H1 (cell line): ENCODE data around the gene KCTD10. TPM values are rescaled to one million over a fixed set of nuclear protein-coding genes. Genes with fewer than 3 reads are reported as not detected.

ENCODE experiments used
- CTCF ChIA-PET: fragments of 300-600 bp; sonication (Branson Sonifier 250); formaldehyde crosslinking; loops from one replicate; lab custom pipeline; 2021; ENCODE audit not compliant: partially characterized antibody; lab: Charles Lee
- POLR2A ChIA-PET: fragments of 300-600 bp; sonication (Branson Sonifier 250); formaldehyde crosslinking; loops from one replicate; lab custom pipeline; 2021; ENCODE audit warnings: inconsistent platforms; ENCODE audit not compliant: partially characterized antibody; lab: Charles Lee
- DNase-seq, 2 experiments: peaks; one replicate each; pipeline versions ENCODE4 v3.0.0 to v3.0.0-alpha.2; 2010 to 2022; ENCODE audit warnings: low spot score in 2 of 2, low read depth in 1 of 2, mixed read lengths in 1 of 2
- FAIRE-seq: peaks from 2 replicates; lab custom pipeline; 2011; peaks lifted over from hg19 to GRCh38; lab: Jason Lieb, UNC
- H2AFZ ChIP-seq: 2 replicates; pipeline ENCODE4 v1.8.1; 2012; ENCODE audit warnings: low read length, inconsistent platforms
- H2AK5ac ChIP-seq: 2 replicates; pipeline ENCODE4 v1.6.1; 2013; ENCODE audit warnings: low read depth, low read length
- H2BK120ac ChIP-seq: replicated peaks from 2 replicates; pipeline ENCODE3; 2013; ENCODE audit warnings: low read depth, low read length, inconsistent platforms
- H2BK12ac ChIP-seq: 2 replicates; pipeline ENCODE4 v1.6.1; 2013; ENCODE audit warnings: low read depth, low read length
- H2BK15ac ChIP-seq: 2 replicates; pipeline ENCODE4 v1.6.1; 2013; ENCODE audit warnings: low read length
- H2BK20ac ChIP-seq: 2 replicates; pipeline ENCODE4 v1.6.1; 2013; ENCODE audit warnings: low read length
- H2BK5ac ChIP-seq: 2 replicates; pipeline ENCODE4 v1.6.1; 2013; ENCODE audit warnings: low read depth, low read length
- H3K14ac ChIP-seq: 2 replicates; pipeline ENCODE4 v1.6.1; 2013; ENCODE audit warnings: inconsistent platforms; ENCODE audit not compliant: insufficient read length
- H3K18ac ChIP-seq: 2 replicates; pipeline ENCODE4 v1.6.1; 2013; ENCODE audit warnings: low read length; ENCODE audit errors: extremely low read depth
- H3K23ac ChIP-seq: 2 replicates; pipeline ENCODE4 v1.6.1; 2013; ENCODE audit warnings: inconsistent platforms; ENCODE audit not compliant: insufficient read length
- H3K23me2 ChIP-seq: 2 replicates; pipeline ENCODE4 v1.6.1; 2013; ENCODE audit warnings: low read depth, low read length
- H3K27ac ChIP-seq: 2 replicates; pipeline ENCODE4 v1.6.1; 2011; ENCODE audit warnings: low read depth, low read length, inconsistent platforms
- H3K27me3 ChIP-seq, 4 experiments: replicated peaks in 1 of 4; 1 replicate in 1 of 4; 2 replicates in 3 of 4; pipeline versions ENCODE4 v1.6.1 to v1.8.1; 2011 to 2013; ENCODE audit warnings: low read length in 3 of 4, mild to moderate bottlenecking in 3 of 4, inconsistent platforms in 2 of 4, mixed read lengths in 2 of 4, moderate library complexity in 1 of 4; ENCODE audit not compliant: control insufficient read depth in 3 of 4, insufficient read depth in 3 of 4; ENCODE audit errors: extremely low read depth in 1 of 4
- H3K36me3 ChIP-seq, 4 experiments: 2 replicates each; pipeline versions ENCODE4 v1.6.1 to v1.8.1; 2011 to 2013; ENCODE audit warnings: mild to moderate bottlenecking in 4 of 4, low read length in 3 of 4, moderate library complexity in 2 of 4, control low read depth in 1 of 4, inconsistent platforms in 1 of 4; ENCODE audit not compliant: insufficient read depth in 4 of 4, control insufficient read depth in 2 of 4
- H3K4ac ChIP-seq: replicated peaks from 2 replicates; pipeline ENCODE3; 2013; ENCODE audit warnings: low read length, low read depth, mixed read lengths, inconsistent platforms; ENCODE audit not compliant: insufficient read length
- H3K4me1 ChIP-seq, 4 experiments: replicated peaks in 1 of 4; 1 replicate in 1 of 4; 2 replicates in 3 of 4; pipeline versions ENCODE4 v1.6.1 to v1.8.1; 2011 to 2013; ENCODE audit warnings: low read length in 3 of 4, inconsistent platforms in 2 of 4, mixed read lengths in 1 of 4; ENCODE audit not compliant: insufficient read depth in 4 of 4, control insufficient read depth in 3 of 4
- H3K4me2 ChIP-seq, 2 experiments: 2 replicates each; pipeline versions ENCODE4 v1.6.1 to v1.8.1; 2011 to 2013; ENCODE audit warnings: low read depth in 2 of 2, low read length in 2 of 2, control low read depth in 1 of 2, inconsistent platforms in 1 of 2, mild to moderate bottlenecking in 1 of 2; ENCODE audit not compliant: insufficient read depth in 1 of 2
- H3K4me3 ChIP-seq, 4 experiments: fragments of 200-600, 300-600 bp in 1 of 4; sonication (generic), shearing (Covaris generic), sonication (Bioruptor Twin) in 1 of 4; 2 replicates each; pipeline versions ENCODE4 v1.5.1 to v1.8.1; 2011 to 2016; ENCODE audit warnings: low read length in 4 of 4, low read depth in 3 of 4, control low read depth in 2 of 4, inconsistent platforms in 2 of 4, mild to moderate bottlenecking in 2 of 4, mixed read lengths in 1 of 4, moderate library complexity in 1 of 4; ENCODE audit not compliant: insufficient read depth in 2 of 4; ENCODE audit errors: extremely low read depth in 1 of 4
- H3K56ac ChIP-seq: replicated peaks from 2 replicates; pipeline ENCODE3; 2013; ENCODE audit warnings: low read depth, mild to moderate bottlenecking, mixed read lengths, low read length, inconsistent platforms; ENCODE audit not compliant: insufficient read length
- H3K79me1 ChIP-seq: 2 replicates; pipeline ENCODE4 v1.6.1; 2013; ENCODE audit warnings: low read depth, low read length, control low read depth
- H3K79me2 ChIP-seq, 2 experiments: 2 replicates each; pipeline versions ENCODE4 v1.6.1 to v1.8.1; 2012 to 2013; ENCODE audit warnings: low read length in 2 of 2, mild to moderate bottlenecking in 2 of 2, inconsistent platforms in 1 of 2; ENCODE audit not compliant: insufficient read depth in 2 of 2, control insufficient read depth in 1 of 2
- H3K9ac ChIP-seq, 4 experiments: replicated peaks in 1 of 4; 1 replicate in 1 of 4; 2 replicates in 3 of 4; pipeline versions ENCODE4 v1.6.1 to v1.8.1; 2011 to 2013; ENCODE audit warnings: low read depth in 3 of 4, low read length in 3 of 4, control low read depth in 2 of 4, mild to moderate bottlenecking in 2 of 4, moderate library complexity in 2 of 4, inconsistent platforms in 1 of 4; ENCODE audit errors: extremely low read depth in 1 of 4
- H3K9me3 ChIP-seq, 2 experiments: 2 replicates each; pipeline versions ENCODE4 v1.6.1 to v1.8.1; 2012 to 2013; ENCODE audit warnings: mild to moderate bottlenecking in 2 of 2, moderate library complexity in 2 of 2, control low read depth in 1 of 2, inconsistent platforms in 1 of 2, low read depth in 1 of 2, low read length in 1 of 2, mixed read lengths in 1 of 2; ENCODE audit not compliant: insufficient read depth in 2 of 2
- H4K20me1 ChIP-seq, 2 experiments: replicated peaks in 1 of 2; 2 replicates each; pipeline versions ENCODE3 to v1.8.1; 2011 to 2013; ENCODE audit warnings: inconsistent platforms in 2 of 2, low read length in 2 of 2, mild to moderate bottlenecking in 1 of 2; ENCODE audit not compliant: insufficient read depth in 2 of 2, control insufficient read depth in 1 of 2
- H4K5ac ChIP-seq: 2 replicates; pipeline ENCODE4 v1.6.1; 2013; ENCODE audit warnings: low read length, low read depth, mixed read lengths, inconsistent platforms; ENCODE audit not compliant: insufficient read length
- H4K8ac ChIP-seq: 2 replicates; pipeline ENCODE4 v1.8.0; 2013; ENCODE audit warnings: mild to moderate bottlenecking, moderate library complexity, low read length, inconsistent platforms; ENCODE audit not compliant: insufficient read depth; ENCODE audit errors: extremely low read depth
- H4K91ac ChIP-seq: replicated peaks from 2 replicates; pipeline ENCODE3; 2013; ENCODE audit warnings: low read length, mixed read lengths, inconsistent platforms; ENCODE audit not compliant: insufficient read length
- ATF2 ChIP-seq: IDR thresholded peaks from 2 replicates; pipeline ENCODE4 v1.6.1; 2012; ENCODE audit warnings: low read length, inconsistent platforms
- BRCA1 ChIP-seq: IDR thresholded peaks from 2 replicates; pipeline ENCODE4 v1.6.1; 2012; ENCODE audit warnings: low read depth, low read length, improper control_type of control experiment
- EP300 ChIP-seq, 2 experiments: IDR thresholded peaks; 1 replicate in 1 of 2; 2 replicates in 1 of 2; pipeline ENCODE4 v1.6.1; 2011 to 2012; ENCODE audit warnings: low read depth in 2 of 2, low read length in 2 of 2, mild to moderate bottlenecking in 2 of 2, borderline replicate concordance in 1 of 2, inconsistent platforms in 1 of 2, moderate library complexity in 1 of 2
- KDM1A ChIP-seq: fragments of 200-600, 300-600 bp; sonication (generic); IDR thresholded peaks from 2 replicates; pipeline ENCODE4 v1.7.1; 2016; ENCODE audit warnings: mild to moderate bottlenecking, low read length, borderline replicate concordance
- PHF8 ChIP-seq: fragments of 200-600 bp; sonication (generic); conservative IDR thresholded peaks from 2 replicates; pipeline ENCODE4 v1.7.1; 2012; ENCODE audit warnings: low read depth, mild to moderate bottlenecking, inconsistent platforms, low read length, moderate library complexity
- RAD21 ChIP-seq, 2 experiments: IDR thresholded peaks in 1 of 2; conservative IDR thresholded peaks in 1 of 2; 2 replicates each; pipeline ENCODE4 v1.6.1; 2011; ENCODE audit warnings: low read depth in 2 of 2, low read length in 2 of 2, improper control_type of control experiment in 1 of 2, inconsistent platforms in 1 of 2, mild to moderate bottlenecking in 1 of 2, moderate library complexity in 1 of 2
- RFX5 ChIP-seq: IDR thresholded peaks from 2 replicates; pipeline ENCODE4 v1.6.1; 2011; ENCODE audit warnings: low read depth, low read length, improper control_type of control experiment, borderline replicate concordance
- TAF7 ChIP-seq: optimal IDR thresholded peaks from 2 replicates; pipeline ENCODE3; 2011; ENCODE audit warnings: low read depth, mild to moderate bottlenecking, inconsistent platforms, low read length, moderate library complexity, borderline replicate concordance
- TCF12 ChIP-seq: IDR thresholded peaks from 2 replicates; pipeline ENCODE4 v1.6.1; 2011; ENCODE audit warnings: low read depth, mild to moderate bottlenecking, low read length
- YY1 ChIP-seq: IDR thresholded peaks from 2 replicates; pipeline ENCODE4 v1.6.1; 2011; ENCODE audit warnings: low read depth, mild to moderate bottlenecking, low read length
- WGBS, 2 experiments: shearing (Covaris generic) in 1 of 2; methylation state at CpG; one replicate each; pipeline versions ENCODE4 v1.1.6 to v1.1.7; 2013 to 2015; ENCODE audit warnings: low lambda C conversion rate in 2 of 2, mixed read lengths in 2 of 2, inconsistent platforms in 1 of 2, low coverage in 1 of 2, missing lambda C conversion rate in 1 of 2; ENCODE audit not compliant: insufficient replicate concordance in 2 of 2, insufficient coverage in 1 of 2, insufficient read length in 1 of 2; ENCODE audit errors: extremely low coverage in 1 of 2, missing lambda C conversion rate in 1 of 2; 5-methylcytosine and 5-hydroxymethylcytosine counted together
- polyA plus RNA-seq, 7 experiments: library from polyadenylated mRNA; depleted of rRNA in 3 of 7; stranded (reverse) in 5 of 7; unstranded in 2 of 7; fragments of >200 nt in 5 of 7; fragments of 200-250 nt in 2 of 7; gene quantifications; 1 replicate in 5 of 7; 2 replicates in 1 of 7; 4 replicates in 1 of 7; pipeline versions ENCODE4 v1.2.1 to v1.2.3, GENCODE V29; 2011 to 2013; ENCODE audit warnings: missing spikeins in 2 of 7, mixed read lengths in 2 of 7
- total RNA-seq: library from RNA; stranded (reverse); fragmentation: NEBNext Ultra II Directional; extraction: Animal tissue kit (Norgen Biotek cat#: 25700); gene quantifications from 2 replicates; pipeline ENCODE4 v1.2.1, GENCODE V29; 2021

Gene KCTD10
- total and polyA plus RNA-seq, 2 of the 8 experiments (the other 6 are each of a cell fraction or from before 2014, with no cell fraction given): 45.3 to 52.4 TPM

GRCh38 chr12:109444259-109444658, 32.8 kb downstream of the KCTD10 start:
- 85% methylated on average over 6 of the region's 6 CpGs; no CpG with 5 or more reads in 1 of the 2 experiments for WGBS, 2 experiments
- no peak overlapping the region for H3K9ac ChIP-seq
- peaks cover 0 to 6% of the 10 kb centered on the region in 2 experiments for H4K20me1 ChIP-seq
- H3K56ac ChIP-seq: no peak overlapping the region
- no peaks in the 10 kb centered on the region for H3K23me2 ChIP-seq
- H3K9me3 ChIP-seq: no peaks in the 10 kb centered on the region
- no peaks in the 10 kb centered on the region for H3K27me3 ChIP-seq
- CTCF ChIA-PET: interaction anchor here (0.8 to 17.4 kb wide), 5 partner anchors 12 to 409 kb away, joined by 3 to 181 read pairs (median 3); no protein-coding TSS in a partner anchor
- no peak overlapping the region for H3K27ac ChIP-seq
- no peak overlapping the region for H2AFZ ChIP-seq
- H3K4me3 ChIP-seq: no peak overlapping the region
- no peak overlapping the region for H3K14ac ChIP-seq
- DNase-seq (no peak), FAIRE-seq (no peak)
- H3K79me2 ChIP-seq: 0 out of 4 replicates have a peak, but pooled peaks cover 0 to 6% of the 10 kb centered on the region in 2 experiments
- no peak overlapping the region for H3K4ac ChIP-seq
- H2AK5ac ChIP-seq: no peak overlapping the region
- no peak overlapping the region for H2BK15ac ChIP-seq
- POLR2A ChIA-PET: interaction anchor here (0.6 to 2.5 kb wide), 2 partner anchors 11 to 287 kb away, joined by 3 to 9 read pairs; no protein-coding TSS in a partner anchor
- no peak overlapping the region for H3K18ac ChIP-seq
- H2BK12ac ChIP-seq: no peak overlapping the region
- H4K91ac ChIP-seq: no peak overlapping the region
- no peak overlapping the region for H4K5ac ChIP-seq
- no peak overlapping the region for H2BK120ac ChIP-seq
- no peak overlapping the region for H3K4me2 ChIP-seq
- no peak overlapping the region for H3K23ac ChIP-seq
- no peak overlapping the region for H2BK5ac ChIP-seq
- peaks cover 2 to 15% (median 9%) of the 10 kb centered on the region in 4 experiments; a peak in 6 of 8 replicates for H3K36me3 ChIP-seq
- no peak overlapping the region for H4K8ac ChIP-seq
- H2BK20ac ChIP-seq: no peak overlapping the region
- no peaks in the 10 kb centered on the region; the same call in 1 of the 2 replicates for H3K79me1 ChIP-seq
- H3K4me1 ChIP-seq: peaks cover 0 to 4% (median 2%) of the 10 kb centered on the region in 4 experiments; a peak in 2 of 7 replicates
- no peak for TF ChIP-seq EP300 (IDR thresholded peaks at IDR 0.05; ENCODE audit: borderline replicate concordance in 1 of 2, low read depth in 2 of 2, low read length in 2 of 2)
- TF ChIP-seq KDM1A: no peak
- no peak for TF ChIP-seq ATF2
- no peak for TF ChIP-seq RAD21 (IDR thresholded peaks at IDR 0.05 in 1 of 2, conservative IDR thresholded peaks at IDR 0.05 in 1 of 2; ENCODE audit: low read depth in 2 of 2, low read length in 2 of 2)
- TF ChIP-seq YY1: no peak
- no peak for TF ChIP-seq TAF7
- no peak for TF ChIP-seq PHF8
- no peak for TF ChIP-seq RFX5
- no peak for TF ChIP-seq TCF12
- TF ChIP-seq BRCA1: no peak
